Endothelial cell of umbilical vein (primary cell): ENCODE measurements around the gene RGS11.

Experiments
- CTCF ChIP-seq, 2 donors: IDR thresholded peaks; 1 replicate in 1 of 2; 2 replicates in 1 of 2; pipeline ENCODE4 v1.5.1; 2011; ENCODE audit warnings: low read length in 2 of 2, mild to moderate bottlenecking in 2 of 2, moderate library complexity in 2 of 2, control low read depth in 1 of 2, inconsistent platforms in 1 of 2, low read depth in 1 of 2; ENCODE audit not compliant: insufficient read depth in 1 of 2; ENCODE audit errors: extremely low read depth in 1 of 2
- EZH2 ChIP-seq: IDR thresholded peaks from 2 replicates; pipeline ENCODE4 v1.6.1; 2012; ENCODE audit warnings: borderline replicate concordance, low read depth, mild to moderate bottlenecking, moderate library complexity, low read length, inconsistent platforms; ENCODE audit not compliant: severe bottlenecking
- FOS ChIP-seq: IDR thresholded peaks from 2 replicates; pipeline ENCODE4 v1.6.1; 2011; ENCODE audit warnings: mild to moderate bottlenecking, low read length, moderate library complexity, borderline replicate concordance; ENCODE audit not compliant: insufficient read depth
- GATA2 ChIP-seq: IDR thresholded peaks from 2 replicates; pipeline ENCODE4 v1.7.0; 2011; ENCODE audit warnings: low read depth, mild to moderate bottlenecking, moderate library complexity, mixed read lengths, low read length; ENCODE audit not compliant: insufficient read length, insufficient read depth
- JUN ChIP-seq: IDR thresholded peaks from 2 replicates; pipeline ENCODE4 v1.6.1; 2011; ENCODE audit warnings: borderline replicate concordance, low read depth; ENCODE audit not compliant: insufficient read length, insufficient read depth
- MAX ChIP-seq: IDR thresholded peaks from 2 replicates; pipeline ENCODE4 v1.6.1; 2011; ENCODE audit not compliant: insufficient read depth, insufficient read length
- MYC ChIP-seq: IDR thresholded peaks from one replicate; pipeline ENCODE4 v1.6.1; 2011; ENCODE audit warnings: mild to moderate bottlenecking, low read depth, low read length
- POLR2A ChIP-seq: IDR thresholded peaks from 2 replicates; pipeline ENCODE4 v1.6.1; 2012; ENCODE audit warnings: low read depth, mild to moderate bottlenecking, control low read depth, low read length
- POLR2AphosphoS5 ChIP-seq: IDR thresholded peaks from 2 replicates; pipeline ENCODE4 v1.6.1; 2012; ENCODE audit warnings: low read depth, mild to moderate bottlenecking, control low read depth, low read length, moderate library complexity; ENCODE audit not compliant: insufficient read depth

- TF ChIP-seq POLR2A = no peak
- TF ChIP-seq JUN = no peak
- TF ChIP-seq CTCF (IDR thresholded peaks at IDR 0.05; ENCODE audit: extremely low read depth in 1 of 2, insufficient read depth in 1 of 2, low read depth in 1 of 2, low read length in 2 of 2) = no peak
- TF ChIP-seq POLR2AphosphoS5 = no peak
- no peak for TF ChIP-seq EZH2
- TF ChIP-seq MAX = no peak
- TF ChIP-seq GATA2 = no peak
- TF ChIP-seq FOS = no peak
- TF ChIP-seq MYC = no peak
These were observed 28.2 kb upstream of the RGS11 start for GRCh38 chr16:303760-304505.
